Measurements from ENCODE around the gene CNN3. TPM values are rescaled to one million over a fixed set of nuclear protein-coding genes. Genes with fewer than 3 reads are reported as not detected.

CNN3 gene
- total and polyA plus RNA-seq, 2 donors, result 74.1 to 131 TPM

- Histone ChIP-seq H3K27me3 (ENCODE audit: control insufficient read depth in 2 of 2, insufficient read depth in 1 of 2, low read length in 1 of 2) (no peaks in the 10 kb centered on the region), H3K4me3 (ENCODE audit: low read length in 2 of 2) (no peak overlapping the region), H3K27ac (ENCODE audit: low read depth in 1 of 2, low read length in 1 of 2) (no peak overlapping the region), H3K4me1 (ENCODE audit: control insufficient read depth in 2 of 2, insufficient read depth in 2 of 2, low read length in 2 of 2) (no peaks in the 10 kb centered on the region), H3K36me3 (ENCODE audit: control insufficient read depth in 2 of 2, insufficient read depth in 2 of 2, low read length in 1 of 2) (peaks cover 0 to 2% of the 10 kb centered on the region in 2 donors), H3K9me3 (ENCODE audit: control insufficient read depth in 2 of 2, insufficient read depth in 1 of 2, low read length in 1 of 2) (no peaks in the 10 kb centered on the region)
- DNase-seq (ENCODE audit: low read depth in 6 of 9, low spot score in 9 of 9), result no peak
- 98% methylated on average over 7 of the region's 7 CpGs for WGBS
Observed at GRCh38 chr1:94903280-94904009, 23.5 kb downstream of the CNN3 start.

DNA sequence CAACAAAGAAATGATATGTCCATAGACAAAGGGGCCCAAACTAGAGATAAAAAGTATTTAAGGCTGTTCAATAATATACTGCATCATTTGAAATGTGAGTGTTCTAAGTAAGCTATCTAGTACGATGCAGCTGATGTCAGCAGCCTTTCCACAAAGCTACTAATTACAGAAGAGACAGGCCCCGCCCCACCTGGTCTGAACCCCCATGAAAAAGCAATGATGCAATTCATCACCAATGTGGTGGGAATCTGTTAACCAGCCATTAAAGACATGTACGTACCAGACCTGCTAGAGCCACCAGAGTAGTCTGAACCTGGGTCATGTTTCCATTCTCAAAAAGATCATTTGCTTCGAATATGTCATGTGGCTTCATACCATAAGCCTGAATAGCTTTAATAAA, 25.1 kb downstream of the CNN3 start:
- H3K4me3 ChIP-seq (ENCODE audit: low read length in 2 of 2), result no peak overlapping the region
- H3K4me1 ChIP-seq (ENCODE audit: control insufficient read depth in 2 of 2, insufficient read depth in 2 of 2, low read length in 2 of 2), result no peaks in the 10 kb centered on the region
- no peak overlapping the region for H3K27ac ChIP-seq (ENCODE audit: low read depth in 1 of 2, low read length in 1 of 2)
- no peak for DNase-seq (ENCODE audit: low read depth in 6 of 9, low spot score in 9 of 9)
- H3K9me3 ChIP-seq (ENCODE audit: control insufficient read depth in 2 of 2, insufficient read depth in 1 of 2, low read length in 1 of 2), result no peaks in the 10 kb centered on the region
- H3K27me3 ChIP-seq (ENCODE audit: control insufficient read depth in 2 of 2, insufficient read depth in 1 of 2, low read length in 1 of 2), result no peaks in the 10 kb centered on the region
- peaks cover 0 to 8% of the 10 kb centered on the region in 2 donors for H3K36me3 ChIP-seq (ENCODE audit: control insufficient read depth in 2 of 2, insufficient read depth in 2 of 2, low read length in 1 of 2)
- WGBS, result 95% methylated on average over 4 of the region's 4 CpGs

DNA sequence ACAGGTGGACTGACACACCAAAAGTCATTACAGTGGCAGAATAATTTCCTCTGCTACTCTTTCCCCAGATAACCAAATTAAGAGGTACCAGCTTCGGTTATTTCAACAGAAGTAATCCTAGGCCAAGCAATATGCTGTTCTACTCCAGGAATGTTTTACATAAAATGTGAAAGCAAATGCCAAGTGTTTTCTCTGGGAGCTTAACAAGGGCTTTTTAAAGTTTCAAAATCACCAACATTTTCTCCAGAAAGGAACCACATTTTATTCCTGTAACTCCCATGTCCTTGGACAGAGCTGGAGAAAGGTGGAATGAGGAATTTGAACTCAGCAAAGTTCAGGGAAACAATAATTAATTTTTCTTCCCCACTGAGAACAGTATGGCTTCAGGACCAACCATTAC, 27.2 kb downstream of the CNN3 start:
- WGBS, result 95% methylated on average over 1 of the region's 1 CpG
- Histone ChIP-seq H3K9me3 (ENCODE audit: control insufficient read depth in 2 of 2, insufficient read depth in 1 of 2, low read length in 1 of 2) (no peaks in the 10 kb centered on the region), H3K27me3 (ENCODE audit: control insufficient read depth in 2 of 2, insufficient read depth in 1 of 2, low read length in 1 of 2) (no peaks in the 10 kb centered on the region), H3K36me3 (ENCODE audit: control insufficient read depth in 2 of 2, insufficient read depth in 2 of 2, low read length in 1 of 2) (peaks cover 0 to 20% of the 10 kb centered on the region in 2 donors), H3K4me3 (ENCODE audit: low read length in 2 of 2) (no peak overlapping the region), H3K4me1 (ENCODE audit: control insufficient read depth in 2 of 2, insufficient read depth in 2 of 2, low read length in 2 of 2) (no peaks in the 10 kb centered on the region), H3K27ac (ENCODE audit: low read depth in 1 of 2, low read length in 1 of 2) (no peak overlapping the region)
- DNase-seq (ENCODE audit: low read depth in 6 of 9, low spot score in 9 of 9), result no peak

- no peak overlapping the region for H3K27ac ChIP-seq (ENCODE audit: low read depth in 1 of 2, low read length in 1 of 2)
- WGBS, result 76% methylated on average over 7 of the region's 7 CpGs
- no peak overlapping the region for H3K4me3 ChIP-seq (ENCODE audit: low read length in 2 of 2)
- DNase-seq (ENCODE audit: low read depth in 6 of 9, low spot score in 9 of 9), result no peak
- H3K9me3 ChIP-seq (ENCODE audit: control insufficient read depth in 2 of 2, insufficient read depth in 1 of 2, low read length in 1 of 2), result no peaks in the 10 kb centered on the region
- no peaks in the 10 kb centered on the region for H3K4me1 ChIP-seq (ENCODE audit: control insufficient read depth in 2 of 2, insufficient read depth in 2 of 2, low read length in 2 of 2)
- no peaks in the 10 kb centered on the region for H3K27me3 ChIP-seq (ENCODE audit: control insufficient read depth in 2 of 2, insufficient read depth in 1 of 2, low read length in 1 of 2)
- peaks cover 0 to 20% of the 10 kb centered on the region in 2 donors for H3K36me3 ChIP-seq (ENCODE audit: control insufficient read depth in 2 of 2, insufficient read depth in 2 of 2, low read length in 1 of 2)
Observed at GRCh38 chr1:94898491-94899385, 28.2 kb downstream of the CNN3 start.

GRCh38 chr1:94895518-94895917, 31.4 kb downstream of the CNN3 start:
- no peak for DNase-seq (ENCODE audit: low read depth in 6 of 9, low spot score in 9 of 9)
- H3K4me3 ChIP-seq (ENCODE audit: low read length in 2 of 2), result no peak overlapping the region
- H3K27me3 ChIP-seq (ENCODE audit: control insufficient read depth in 2 of 2, insufficient read depth in 1 of 2, low read length in 1 of 2), result no peaks in the 10 kb centered on the region
- WGBS, result 97% methylated on average over 1 of the region's 1 CpG
- H3K9me3 ChIP-seq (ENCODE audit: control insufficient read depth in 2 of 2, insufficient read depth in 1 of 2, low read length in 1 of 2), result no peaks in the 10 kb centered on the region
- H3K4me1 ChIP-seq (ENCODE audit: control insufficient read depth in 2 of 2, insufficient read depth in 2 of 2, low read length in 2 of 2), result peaks cover 0 to 7% of the 10 kb centered on the region in 2 donors
- no peak overlapping the region for H3K27ac ChIP-seq (ENCODE audit: low read depth in 1 of 2, low read length in 1 of 2)
- peaks cover 0 to 20% of the 10 kb centered on the region in 2 donors for H3K36me3 ChIP-seq (ENCODE audit: control insufficient read depth in 2 of 2, insufficient read depth in 2 of 2, low read length in 1 of 2)

GRCh38 chr1:94894630-94895029, 32.3 kb downstream of the CNN3 start:
- Histone ChIP-seq H3K4me3 (ENCODE audit: low read length in 2 of 2) (no peak overlapping the region), H3K9me3 (ENCODE audit: control insufficient read depth in 2 of 2, insufficient read depth in 1 of 2, low read length in 1 of 2) (no peaks in the 10 kb centered on the region), H3K4me1 (ENCODE audit: control insufficient read depth in 2 of 2, insufficient read depth in 2 of 2, low read length in 2 of 2) (peaks cover 0 to 7% of the 10 kb centered on the region in 2 donors), H3K27me3 (ENCODE audit: control insufficient read depth in 2 of 2, insufficient read depth in 1 of 2, low read length in 1 of 2) (no peaks in the 10 kb centered on the region), H3K36me3 (ENCODE audit: control insufficient read depth in 2 of 2, insufficient read depth in 2 of 2, low read length in 1 of 2) (peaks cover 0 to 20% of the 10 kb centered on the region in 2 donors), H3K27ac (ENCODE audit: low read depth in 1 of 2, low read length in 1 of 2) (no peak overlapping the region)
- WGBS, result 97% methylated on average over 4 of the region's 4 CpGs
- no peak for DNase-seq (ENCODE audit: low read depth in 6 of 9, low spot score in 9 of 9)

- H3K4me3 ChIP-seq (ENCODE audit: low read length in 2 of 2), result no peak overlapping the region
- no peaks in the 10 kb centered on the region for H3K27me3 ChIP-seq (ENCODE audit: control insufficient read depth in 2 of 2, insufficient read depth in 1 of 2, low read length in 1 of 2)
- 87% methylated on average over 4 of the region's 4 CpGs for WGBS
- peaks cover 0 to 7% of the 10 kb centered on the region in 2 donors for H3K4me1 ChIP-seq (ENCODE audit: control insufficient read depth in 2 of 2, insufficient read depth in 2 of 2, low read length in 2 of 2)
- no peak for DNase-seq (ENCODE audit: low read depth in 6 of 9, low spot score in 9 of 9)
- no peaks in the 10 kb centered on the region for H3K9me3 ChIP-seq (ENCODE audit: control insufficient read depth in 2 of 2, insufficient read depth in 1 of 2, low read length in 1 of 2)
- peak overlapping the region in 1 of 2 donors; percentile 27 for H3K27ac ChIP-seq (ENCODE audit: low read depth in 1 of 2, low read length in 1 of 2)
- H3K36me3 ChIP-seq (ENCODE audit: control insufficient read depth in 2 of 2, insufficient read depth in 2 of 2, low read length in 1 of 2), result peaks cover 0 to 16% of the 10 kb centered on the region in 2 donors
Observed at GRCh38 chr1:94892604-94893254, 34.2 kb downstream of the CNN3 start.

GRCh38 chr1:94888201-94888600, 38.7 kb downstream of the CNN3 start:
- Histone ChIP-seq H3K36me3 (ENCODE audit: control insufficient read depth in 2 of 2, insufficient read depth in 2 of 2, low read length in 1 of 2) (no peaks in the 10 kb centered on the region), H3K4me3 (ENCODE audit: low read length in 2 of 2) (no peak overlapping the region), H3K27ac (ENCODE audit: low read depth in 1 of 2, low read length in 1 of 2) (no peak overlapping the region), H3K4me1 (ENCODE audit: control insufficient read depth in 2 of 2, insufficient read depth in 2 of 2, low read length in 2 of 2) (peaks cover 0 to 18% of the 10 kb centered on the region in 2 donors), H3K27me3 (ENCODE audit: control insufficient read depth in 2 of 2, insufficient read depth in 1 of 2, low read length in 1 of 2) (no peaks in the 10 kb centered on the region), H3K9me3 (ENCODE audit: control insufficient read depth in 2 of 2, insufficient read depth in 1 of 2, low read length in 1 of 2) (no peaks in the 10 kb centered on the region)
- DNase-seq (ENCODE audit: low read depth in 6 of 9, low spot score in 9 of 9), result no peak
- WGBS, result 97% methylated on average over 3 of the region's 3 CpGs
